Fibroblast of skin of abdomen (primary cell): ENCODE data around the gene BRWD1.

ENCODE experiments used
- DNase-seq: peaks from one replicate; pipeline ENCODE4 v3.0.0-alpha.2; 2013

BRWD1 gene

GRCh38 chr21:39326607-39327307 lies 13.3 kb upstream of the BRWD1 start:
- DNase-seq, result no peak

DNA sequence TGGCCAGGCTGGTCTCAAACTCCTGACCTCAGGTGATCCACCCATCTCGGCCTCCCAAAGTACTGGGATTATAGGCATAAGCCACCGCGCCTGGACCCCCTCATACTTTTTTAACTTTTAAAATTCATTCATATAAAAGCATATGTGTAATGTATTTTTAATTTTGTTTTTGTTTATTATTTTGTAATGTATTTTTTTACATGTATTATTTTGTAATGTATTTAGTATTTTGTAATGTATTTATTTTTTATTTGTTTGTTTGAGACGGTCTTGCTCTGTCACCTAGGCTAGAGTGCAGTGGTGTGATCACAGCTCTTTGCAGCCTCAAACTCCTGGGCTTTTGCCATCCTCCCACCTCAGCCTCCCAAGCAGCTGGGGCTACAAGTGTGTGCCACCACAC lies 12.0 kb upstream of the BRWD1 start:
- no peak for DNase-seq

DNA sequence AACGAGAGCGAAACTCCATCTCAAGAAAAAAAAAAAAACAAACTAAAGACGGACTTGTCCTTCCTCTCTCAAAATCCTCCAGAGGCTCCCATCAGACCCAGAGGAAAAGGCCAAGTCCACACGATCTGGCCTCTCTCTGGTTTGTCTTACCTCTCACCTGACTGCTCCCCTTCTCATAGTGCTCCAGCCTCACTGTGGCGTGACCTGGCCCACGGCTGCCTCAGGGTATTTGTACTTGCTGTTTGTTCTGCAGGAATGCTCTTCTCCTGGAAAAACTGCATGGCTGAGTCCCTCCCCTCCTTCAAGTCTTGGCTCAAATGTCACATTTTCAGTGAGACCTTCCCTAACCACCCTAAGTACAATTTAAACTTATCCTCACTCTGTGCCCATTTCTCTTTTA lies 8.0 kb upstream of the BRWD1 start:
- DNase-seq, result no peak

DNA sequence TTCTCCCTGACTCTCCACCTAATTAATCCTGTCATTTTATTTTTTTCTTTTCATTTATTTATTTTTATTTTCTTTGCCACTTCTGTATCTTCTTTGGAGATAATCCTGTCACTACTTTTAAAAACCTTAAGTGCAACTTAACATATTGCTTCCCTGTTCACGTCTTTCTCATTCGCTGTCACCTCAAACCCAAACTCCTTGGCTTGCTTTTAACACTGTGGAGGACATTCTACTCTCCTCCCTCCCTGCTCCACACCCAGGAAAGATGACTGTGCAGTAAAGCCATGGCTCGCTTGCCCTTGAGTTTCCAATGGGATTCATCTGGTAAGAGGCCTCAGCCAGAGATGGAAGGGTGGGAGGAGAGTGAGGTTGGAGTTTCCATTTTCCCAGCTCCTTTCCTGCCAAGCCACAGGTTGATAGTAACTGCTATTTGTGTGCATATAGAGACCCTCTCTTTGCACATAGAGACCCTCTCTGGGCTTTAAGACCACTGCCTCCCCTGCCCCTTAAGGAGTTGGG lies 6.4 kb upstream of the BRWD1 start:
- DNase-seq, result no peak

DNA sequence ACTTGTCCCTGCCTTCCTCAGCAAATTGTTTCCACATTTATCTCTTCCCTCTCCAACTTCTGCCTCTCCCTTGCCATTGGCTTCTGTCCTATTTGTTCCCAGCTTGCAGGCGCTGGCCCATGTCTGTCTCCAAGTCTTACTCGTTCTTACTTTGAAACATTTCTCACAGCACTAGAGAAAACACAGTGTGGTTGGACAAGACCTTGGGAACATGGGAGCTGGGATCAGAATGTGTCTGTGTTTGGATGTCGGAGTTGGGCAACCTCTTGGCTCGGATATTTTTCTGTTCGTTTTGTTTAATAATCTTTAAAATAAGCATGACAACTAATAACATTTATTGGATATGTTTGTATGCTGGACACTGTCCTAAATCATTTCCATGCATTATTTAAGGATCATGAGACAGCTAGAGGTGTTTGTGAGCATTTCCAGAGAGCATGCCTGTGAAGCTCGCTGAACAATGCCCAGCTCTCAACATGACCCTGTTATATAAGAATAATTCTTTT lies 5.9 kb upstream of the BRWD1 start:
- DNase-seq, result no peak

GRCh38 chr21:39318091-39318959 lies 4.9 kb upstream of the BRWD1 start:
- no peak for DNase-seq

GRCh38 chr21:39317134-39318090 lies 4.0 kb upstream of the BRWD1 start:
- DNase-seq, result no peak

DNA sequence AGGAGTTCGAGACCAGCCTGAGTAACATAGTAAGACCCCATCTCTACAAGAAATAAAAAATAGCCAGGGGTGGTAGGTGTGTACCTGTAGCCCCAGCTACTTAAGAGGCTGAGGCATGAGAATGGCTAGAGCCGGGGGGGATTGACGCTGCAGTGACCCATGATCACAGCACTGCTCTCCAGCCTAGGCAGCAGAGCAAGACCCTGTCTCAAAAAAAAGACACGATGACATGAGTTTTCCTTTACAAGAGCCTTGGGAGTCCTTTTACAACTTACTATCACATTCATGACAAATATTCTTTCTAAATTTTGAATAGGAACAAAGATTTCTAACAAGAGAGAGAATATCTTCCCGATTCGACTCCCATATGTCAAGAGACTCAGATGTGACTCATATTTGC lies 3.3 kb upstream of the BRWD1 start:
- DNase-seq, result no peak

DNA sequence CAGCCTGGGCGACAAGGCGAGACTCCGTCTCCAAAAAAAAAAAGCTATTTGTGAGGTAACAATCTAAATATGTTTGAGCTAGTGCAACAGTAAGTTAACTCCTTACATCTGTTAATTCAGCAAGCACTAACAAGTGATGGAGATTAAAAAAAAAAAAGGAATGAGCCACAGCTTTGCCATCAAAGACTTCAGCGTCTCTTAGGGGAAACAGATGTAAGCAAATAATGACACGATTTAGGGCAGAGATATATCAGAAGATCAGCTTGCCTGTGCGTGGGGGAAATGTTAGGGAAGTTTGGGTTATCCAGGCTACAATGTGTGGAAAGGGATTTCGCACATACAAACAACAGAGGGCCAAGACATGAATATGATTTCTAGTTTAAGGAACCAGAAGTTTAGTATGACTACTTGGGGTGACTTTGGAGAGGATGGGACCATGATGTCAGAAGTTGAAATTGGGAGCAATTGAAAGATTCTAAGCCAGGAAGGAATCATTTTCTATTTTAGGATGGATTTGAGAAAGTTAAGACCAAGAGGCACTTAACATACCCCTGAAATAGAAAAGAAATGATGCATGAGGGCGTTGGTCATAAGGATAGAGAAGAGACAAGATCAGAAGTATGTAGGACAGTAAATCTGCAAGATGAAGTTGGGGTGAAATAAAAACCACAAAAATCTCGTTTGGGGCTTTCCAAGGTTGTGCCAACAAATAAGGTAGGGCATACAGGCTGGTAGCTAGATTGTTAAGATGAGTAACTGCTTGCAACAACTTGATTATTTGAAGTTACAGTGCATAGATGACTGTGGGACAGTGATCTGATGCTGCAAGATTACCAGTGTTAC lies 2.4 kb upstream of the BRWD1 start:
- DNase-seq, result no peak

DNA sequence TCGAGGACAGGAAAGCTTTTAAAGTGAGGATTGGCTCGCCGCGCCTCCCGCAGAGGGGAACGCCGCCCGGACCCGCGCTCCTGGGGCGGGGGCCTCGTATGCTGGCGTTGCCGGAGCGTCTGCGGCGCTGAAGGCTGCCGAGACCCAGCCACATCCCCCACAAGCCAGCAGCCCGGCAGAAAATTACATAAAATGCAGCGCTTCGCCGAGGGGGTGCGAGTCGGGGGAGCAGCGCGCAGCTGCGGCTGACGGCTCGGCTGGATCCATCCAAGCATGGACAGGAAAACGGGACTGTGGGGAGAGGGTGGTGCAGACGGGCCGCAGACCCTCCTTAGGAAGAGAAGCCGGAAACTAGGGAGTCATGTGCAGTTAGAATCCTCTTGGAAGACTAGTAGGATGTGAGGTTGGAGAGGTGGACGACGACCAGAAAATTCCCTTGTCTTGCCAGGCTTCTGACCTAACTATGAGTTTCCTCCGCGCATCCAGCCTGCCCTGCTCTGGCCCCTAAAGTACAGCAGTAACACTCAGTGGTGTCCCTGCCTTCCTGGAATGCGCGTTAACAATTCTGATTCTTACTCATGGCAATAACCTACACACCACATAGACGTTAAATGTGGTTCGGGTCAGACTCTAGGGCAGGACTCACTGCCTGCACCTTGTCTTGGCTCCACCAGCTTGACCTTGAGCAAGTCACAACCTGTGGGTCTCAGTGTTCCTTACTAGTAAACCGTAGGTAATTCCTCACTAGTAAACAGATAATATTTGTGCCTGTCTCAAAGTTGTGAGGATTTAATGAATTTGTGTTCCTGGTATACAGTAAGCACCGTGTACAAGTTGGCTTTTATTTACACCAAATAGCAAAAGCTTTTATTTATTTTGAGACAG lies 953 bp upstream of the BRWD1 start:
- DNase-seq, result peak; percentile 71

GRCh38 chr21:39313042-39313570 lies 326 bp downstream of the BRWD1 start:
- no peak for DNase-seq

DNA sequence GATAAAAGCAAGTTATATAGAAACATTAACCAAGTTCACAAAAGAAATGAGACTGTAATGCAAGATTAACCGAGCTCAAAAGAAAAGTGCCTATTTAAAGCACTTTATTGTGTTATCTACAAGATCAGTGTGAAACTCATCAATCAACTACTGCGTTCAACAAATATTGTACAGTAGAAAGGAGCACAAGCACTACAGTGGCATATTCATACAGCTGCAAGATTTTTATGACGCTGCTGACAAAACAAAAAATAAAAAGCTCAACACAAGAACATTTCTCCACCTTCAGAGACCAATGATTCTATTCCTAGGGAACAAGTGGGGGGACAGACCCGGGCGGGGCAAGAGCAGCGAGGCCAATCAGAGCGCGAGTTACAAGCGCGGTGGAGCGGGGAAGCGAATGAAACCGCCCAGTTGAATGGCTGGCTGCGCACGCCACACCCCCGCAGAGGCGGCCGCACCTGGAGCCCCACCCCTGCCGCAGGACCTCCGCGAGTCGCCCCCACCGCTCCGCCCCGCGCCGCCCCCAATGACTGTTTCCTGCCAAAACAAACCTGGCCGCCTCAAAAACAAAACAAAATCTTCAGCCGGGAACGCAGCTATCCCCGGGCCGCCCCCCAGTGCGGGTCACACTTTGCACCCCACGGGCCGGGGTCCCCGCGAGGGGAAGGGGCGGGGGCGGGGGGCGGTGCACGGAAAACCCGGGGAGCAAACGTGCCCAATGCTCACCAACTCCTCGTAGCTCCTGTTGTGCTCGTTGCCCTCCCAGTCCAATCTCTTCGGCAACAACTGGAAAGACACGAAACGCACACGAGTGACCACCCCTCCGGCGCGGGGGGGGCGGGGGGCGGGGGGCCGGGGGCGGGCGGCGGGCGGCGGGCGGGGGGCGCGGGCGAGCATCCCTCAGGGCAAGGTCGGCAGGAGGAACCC lies 1.1 kb downstream of the BRWD1 start:
- peak; percentile 86 for DNase-seq

DNA sequence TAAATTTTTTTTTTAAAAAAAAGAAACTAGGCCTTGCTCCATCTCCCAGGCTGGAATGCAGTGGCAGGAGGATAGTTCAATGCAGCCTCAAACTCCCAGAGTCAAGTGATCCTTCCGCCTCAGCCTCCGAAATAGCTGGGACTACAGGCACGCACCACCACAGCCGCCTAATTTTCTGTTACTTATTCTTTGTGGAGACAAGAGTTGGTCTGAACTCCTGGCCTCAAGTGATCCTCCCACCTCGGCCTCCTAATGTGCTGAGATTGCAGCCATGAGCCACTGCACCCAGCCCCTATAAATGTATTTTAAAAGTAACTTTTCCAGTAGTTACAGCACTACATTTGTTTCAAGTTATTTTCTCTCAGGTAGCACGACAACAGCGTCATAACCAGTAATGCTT lies 2.3 kb downstream of the BRWD1 start:
- DNase-seq, result no peak

- no peak for DNase-seq
Observed at GRCh38 chr21:39307466-39307865, 6.0 kb downstream of the BRWD1 start.

- no peak for DNase-seq
Observed at GRCh38 chr21:39300587-39300986, 12.8 kb downstream of the BRWD1 start.

DNA sequence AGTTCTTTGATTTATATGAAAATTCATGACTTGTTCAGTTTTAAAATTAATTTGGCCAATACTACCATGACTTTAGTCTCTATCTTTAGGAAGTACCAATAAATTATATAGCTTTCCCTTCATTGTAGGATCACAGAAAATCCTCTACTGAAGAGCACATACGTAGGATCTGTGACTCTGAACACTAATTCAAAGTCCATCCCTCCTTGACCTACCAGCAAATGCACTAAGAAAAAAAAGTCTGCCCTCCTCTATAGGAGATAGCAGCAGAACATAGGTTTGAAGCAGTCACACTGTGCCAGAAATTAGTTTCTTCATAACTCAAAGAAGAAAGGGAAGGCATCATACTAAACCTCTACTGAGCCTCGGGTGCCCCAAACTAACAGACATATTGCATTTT lies 16.5 kb downstream of the BRWD1 start:
- DNase-seq, result no peak

DNA sequence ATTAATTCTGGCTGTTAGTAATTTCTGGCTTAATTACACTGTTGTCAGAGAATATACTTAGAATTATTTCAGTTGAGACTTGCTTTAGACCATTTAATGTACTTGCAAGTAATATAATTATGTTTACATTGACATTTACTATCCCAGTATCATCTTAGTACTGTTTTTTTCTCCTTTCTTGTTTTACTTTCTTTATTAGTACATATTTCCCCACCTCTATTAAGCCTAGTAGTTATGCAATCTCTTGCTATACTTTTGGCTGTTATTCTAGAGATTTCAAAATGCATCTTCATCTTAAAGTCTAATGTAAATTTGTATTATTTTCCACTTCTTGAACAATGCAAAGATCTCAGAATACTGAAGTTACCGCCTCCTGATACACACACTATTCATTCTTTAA lies 24.4 kb downstream of the BRWD1 start:
- DNase-seq, result no peak

DNA sequence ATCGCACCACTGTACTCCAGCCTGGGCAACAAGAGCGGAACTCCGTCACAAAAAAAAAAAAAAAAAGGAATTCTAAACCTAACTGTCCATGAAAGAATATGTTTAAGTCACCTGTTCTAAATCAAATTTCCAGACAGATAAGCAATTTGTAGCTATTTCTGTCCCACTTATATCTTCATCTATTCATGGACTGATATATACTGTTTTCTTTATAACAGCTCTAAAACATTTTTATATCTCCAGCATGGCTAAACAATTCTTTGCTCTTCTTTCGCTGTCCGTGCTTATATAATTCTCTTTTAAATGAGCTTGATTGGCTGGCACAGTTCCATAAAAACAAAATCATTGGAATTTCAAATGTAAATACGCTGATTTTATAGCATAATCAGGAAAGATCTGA lies 30.5 kb downstream of the BRWD1 start:
- DNase-seq, result no peak

DNA sequence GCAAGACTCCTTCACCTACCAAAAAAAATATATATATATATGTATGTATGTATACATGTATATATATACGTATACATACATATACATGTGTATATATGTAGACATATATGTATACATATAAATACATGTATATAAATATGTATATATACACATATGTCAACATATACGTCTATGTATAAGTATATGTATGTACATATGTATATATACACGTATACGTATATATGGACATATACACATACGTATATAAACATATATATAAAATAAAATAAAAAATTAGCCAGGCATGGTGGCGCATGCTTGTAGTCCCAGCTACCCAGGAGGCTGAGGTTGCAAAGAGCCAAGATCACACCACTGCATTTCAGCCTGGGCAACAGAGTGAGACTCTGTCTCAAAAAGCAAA lies 31.6 kb downstream of the BRWD1 start:
- no peak for DNase-seq
